H1 (cell line): ENCODE measurements around the gene MIOX. TPM values are rescaled to one million over a fixed set of nuclear protein-coding genes. Genes with fewer than 3 reads are reported as not detected.

Experiments
- CTCF ChIA-PET: fragments of 300-600 bp; sonication (Branson Sonifier 250); formaldehyde crosslinking; loops from one replicate; lab custom pipeline; 2021; ENCODE audit not compliant: partially characterized antibody; lab: Charles Lee
- POLR2A ChIA-PET: fragments of 300-600 bp; sonication (Branson Sonifier 250); formaldehyde crosslinking; loops from one replicate; lab custom pipeline; 2021; ENCODE audit warnings: inconsistent platforms; ENCODE audit not compliant: partially characterized antibody; lab: Charles Lee
- DNase-seq, 2 experiments: peaks; one replicate each; pipeline versions ENCODE4 v3.0.0 to v3.0.0-alpha.2; 2010 to 2022; ENCODE audit warnings: low spot score in 2 of 2, low read depth in 1 of 2, mixed read lengths in 1 of 2
- FAIRE-seq: peaks from 2 replicates; lab custom pipeline; 2011; peaks lifted over from hg19 to GRCh38; lab: Jason Lieb, UNC
- H2AFZ ChIP-seq: 2 replicates; pipeline ENCODE4 v1.8.1; 2012; ENCODE audit warnings: low read length, inconsistent platforms
- H2AK5ac ChIP-seq: 2 replicates; pipeline ENCODE4 v1.6.1; 2013; ENCODE audit warnings: low read depth, low read length
- H2BK120ac ChIP-seq: replicated peaks from 2 replicates; pipeline ENCODE3; 2013; ENCODE audit warnings: low read depth, low read length, inconsistent platforms
- H2BK12ac ChIP-seq: 2 replicates; pipeline ENCODE4 v1.6.1; 2013; ENCODE audit warnings: low read depth, low read length
- H2BK15ac ChIP-seq: 2 replicates; pipeline ENCODE4 v1.6.1; 2013; ENCODE audit warnings: low read length
- H2BK20ac ChIP-seq: 2 replicates; pipeline ENCODE4 v1.6.1; 2013; ENCODE audit warnings: low read length
- H2BK5ac ChIP-seq: 2 replicates; pipeline ENCODE4 v1.6.1; 2013; ENCODE audit warnings: low read depth, low read length
- H3K14ac ChIP-seq: 2 replicates; pipeline ENCODE4 v1.6.1; 2013; ENCODE audit warnings: inconsistent platforms; ENCODE audit not compliant: insufficient read length
- H3K18ac ChIP-seq: 2 replicates; pipeline ENCODE4 v1.6.1; 2013; ENCODE audit warnings: low read length; ENCODE audit errors: extremely low read depth
- H3K23ac ChIP-seq: 2 replicates; pipeline ENCODE4 v1.6.1; 2013; ENCODE audit warnings: inconsistent platforms; ENCODE audit not compliant: insufficient read length
- H3K23me2 ChIP-seq: 2 replicates; pipeline ENCODE4 v1.6.1; 2013; ENCODE audit warnings: low read depth, low read length
- H3K27ac ChIP-seq: 2 replicates; pipeline ENCODE4 v1.6.1; 2011; ENCODE audit warnings: low read depth, low read length, inconsistent platforms
- H3K27me3 ChIP-seq, 4 experiments: replicated peaks in 1 of 4; 1 replicate in 1 of 4; 2 replicates in 3 of 4; pipeline versions ENCODE4 v1.6.1 to v1.8.1; 2011 to 2013; ENCODE audit warnings: low read length in 3 of 4, mild to moderate bottlenecking in 3 of 4, inconsistent platforms in 2 of 4, mixed read lengths in 2 of 4, moderate library complexity in 1 of 4; ENCODE audit not compliant: control insufficient read depth in 3 of 4, insufficient read depth in 3 of 4; ENCODE audit errors: extremely low read depth in 1 of 4
- H3K36me3 ChIP-seq, 4 experiments: 2 replicates each; pipeline versions ENCODE4 v1.6.1 to v1.8.1; 2011 to 2013; ENCODE audit warnings: mild to moderate bottlenecking in 4 of 4, low read length in 3 of 4, moderate library complexity in 2 of 4, control low read depth in 1 of 4, inconsistent platforms in 1 of 4; ENCODE audit not compliant: insufficient read depth in 4 of 4, control insufficient read depth in 2 of 4
- H3K4ac ChIP-seq: replicated peaks from 2 replicates; pipeline ENCODE3; 2013; ENCODE audit warnings: low read length, low read depth, mixed read lengths, inconsistent platforms; ENCODE audit not compliant: insufficient read length
- H3K4me1 ChIP-seq, 4 experiments: replicated peaks in 1 of 4; 1 replicate in 1 of 4; 2 replicates in 3 of 4; pipeline versions ENCODE4 v1.6.1 to v1.8.1; 2011 to 2013; ENCODE audit warnings: low read length in 3 of 4, inconsistent platforms in 2 of 4, mixed read lengths in 1 of 4; ENCODE audit not compliant: insufficient read depth in 4 of 4, control insufficient read depth in 3 of 4
- H3K4me2 ChIP-seq, 2 experiments: 2 replicates each; pipeline versions ENCODE4 v1.6.1 to v1.8.1; 2011 to 2013; ENCODE audit warnings: low read depth in 2 of 2, low read length in 2 of 2, control low read depth in 1 of 2, inconsistent platforms in 1 of 2, mild to moderate bottlenecking in 1 of 2; ENCODE audit not compliant: insufficient read depth in 1 of 2
- H3K4me3 ChIP-seq, 4 experiments: fragments of 200-600, 300-600 bp in 1 of 4; sonication (generic), shearing (Covaris generic), sonication (Bioruptor Twin) in 1 of 4; 2 replicates each; pipeline versions ENCODE4 v1.5.1 to v1.8.1; 2011 to 2016; ENCODE audit warnings: low read length in 4 of 4, low read depth in 3 of 4, control low read depth in 2 of 4, inconsistent platforms in 2 of 4, mild to moderate bottlenecking in 2 of 4, mixed read lengths in 1 of 4, moderate library complexity in 1 of 4; ENCODE audit not compliant: insufficient read depth in 2 of 4; ENCODE audit errors: extremely low read depth in 1 of 4
- H3K56ac ChIP-seq: replicated peaks from 2 replicates; pipeline ENCODE3; 2013; ENCODE audit warnings: low read depth, mild to moderate bottlenecking, mixed read lengths, low read length, inconsistent platforms; ENCODE audit not compliant: insufficient read length
- H3K79me1 ChIP-seq: 2 replicates; pipeline ENCODE4 v1.6.1; 2013; ENCODE audit warnings: low read depth, low read length, control low read depth
- H3K79me2 ChIP-seq, 2 experiments: 2 replicates each; pipeline versions ENCODE4 v1.6.1 to v1.8.1; 2012 to 2013; ENCODE audit warnings: low read length in 2 of 2, mild to moderate bottlenecking in 2 of 2, inconsistent platforms in 1 of 2; ENCODE audit not compliant: insufficient read depth in 2 of 2, control insufficient read depth in 1 of 2
- H3K9ac ChIP-seq, 4 experiments: replicated peaks in 1 of 4; 1 replicate in 1 of 4; 2 replicates in 3 of 4; pipeline versions ENCODE4 v1.6.1 to v1.8.1; 2011 to 2013; ENCODE audit warnings: low read depth in 3 of 4, low read length in 3 of 4, control low read depth in 2 of 4, mild to moderate bottlenecking in 2 of 4, moderate library complexity in 2 of 4, inconsistent platforms in 1 of 4; ENCODE audit errors: extremely low read depth in 1 of 4
- H3K9me3 ChIP-seq, 2 experiments: 2 replicates each; pipeline versions ENCODE4 v1.6.1 to v1.8.1; 2012 to 2013; ENCODE audit warnings: mild to moderate bottlenecking in 2 of 2, moderate library complexity in 2 of 2, control low read depth in 1 of 2, inconsistent platforms in 1 of 2, low read depth in 1 of 2, low read length in 1 of 2, mixed read lengths in 1 of 2; ENCODE audit not compliant: insufficient read depth in 2 of 2
- H4K20me1 ChIP-seq, 2 experiments: replicated peaks in 1 of 2; 2 replicates each; pipeline versions ENCODE3 to v1.8.1; 2011 to 2013; ENCODE audit warnings: inconsistent platforms in 2 of 2, low read length in 2 of 2, mild to moderate bottlenecking in 1 of 2; ENCODE audit not compliant: insufficient read depth in 2 of 2, control insufficient read depth in 1 of 2
- H4K5ac ChIP-seq: 2 replicates; pipeline ENCODE4 v1.6.1; 2013; ENCODE audit warnings: low read length, low read depth, mixed read lengths, inconsistent platforms; ENCODE audit not compliant: insufficient read length
- H4K8ac ChIP-seq: 2 replicates; pipeline ENCODE4 v1.8.0; 2013; ENCODE audit warnings: mild to moderate bottlenecking, moderate library complexity, low read length, inconsistent platforms; ENCODE audit not compliant: insufficient read depth; ENCODE audit errors: extremely low read depth
- H4K91ac ChIP-seq: replicated peaks from 2 replicates; pipeline ENCODE3; 2013; ENCODE audit warnings: low read length, mixed read lengths, inconsistent platforms; ENCODE audit not compliant: insufficient read length
- CBX8 ChIP-seq: fragments of 300-800, 300-1000 bp; sonication (generic); IDR thresholded peaks from 2 replicates; pipeline ENCODE4 v1.7.1; 2016; ENCODE audit warnings: low read depth, low read length, borderline replicate concordance
- CHD2 ChIP-seq: IDR thresholded peaks from 2 replicates; pipeline ENCODE4 v1.6.1; 2012; ENCODE audit warnings: low read length, improper control_type of control experiment
- CREB1 ChIP-seq: IDR thresholded peaks from 2 replicates; pipeline ENCODE4 v1.6.1; 2012; ENCODE audit warnings: inconsistent platforms
- EP300 ChIP-seq, 2 experiments: IDR thresholded peaks; 1 replicate in 1 of 2; 2 replicates in 1 of 2; pipeline ENCODE4 v1.6.1; 2011 to 2012; ENCODE audit warnings: low read depth in 2 of 2, low read length in 2 of 2, mild to moderate bottlenecking in 2 of 2, borderline replicate concordance in 1 of 2, inconsistent platforms in 1 of 2, moderate library complexity in 1 of 2
- SP4 ChIP-seq: IDR thresholded peaks from 2 replicates; pipeline ENCODE4 v1.6.1; 2012; ENCODE audit warnings: low read length, inconsistent platforms
- SRF ChIP-seq: IDR thresholded peaks from 2 replicates; pipeline ENCODE4 v1.6.1; 2011; ENCODE audit warnings: mild to moderate bottlenecking, low read depth, low read length, moderate library complexity
- ZNF274 ChIP-seq: IDR thresholded peaks from 2 replicates; pipeline ENCODE4 v1.7.0; 2012; ENCODE audit warnings: low read length, borderline replicate concordance; ENCODE audit errors: extremely low read depth
- WGBS, 2 experiments: shearing (Covaris generic) in 1 of 2; methylation state at CpG; one replicate each; pipeline versions ENCODE4 v1.1.6 to v1.1.7; 2013 to 2015; ENCODE audit warnings: low lambda C conversion rate in 2 of 2, mixed read lengths in 2 of 2, inconsistent platforms in 1 of 2, low coverage in 1 of 2, missing lambda C conversion rate in 1 of 2; ENCODE audit not compliant: insufficient replicate concordance in 2 of 2, insufficient coverage in 1 of 2, insufficient read length in 1 of 2; ENCODE audit errors: extremely low coverage in 1 of 2, missing lambda C conversion rate in 1 of 2; 5-methylcytosine and 5-hydroxymethylcytosine counted together
- polyA plus RNA-seq, 7 experiments: library from polyadenylated mRNA; depleted of rRNA in 3 of 7; stranded (reverse) in 5 of 7; unstranded in 2 of 7; fragments of >200 nt in 5 of 7; fragments of 200-250 nt in 2 of 7; gene quantifications; 1 replicate in 5 of 7; 2 replicates in 1 of 7; 4 replicates in 1 of 7; pipeline versions ENCODE4 v1.2.1 to v1.2.3, GENCODE V29; 2011 to 2013; ENCODE audit warnings: missing spikeins in 2 of 7, mixed read lengths in 2 of 7
- total RNA-seq: library from RNA; stranded (reverse); fragmentation: NEBNext Ultra II Directional; extraction: Animal tissue kit (Norgen Biotek cat#: 25700); gene quantifications from 2 replicates; pipeline ENCODE4 v1.2.1, GENCODE V29; 2021

MIOX gene
- total and polyA plus RNA-seq, 2 of the 8 experiments (the other 6 are each of a cell fraction or from before 2014, with no cell fraction given): 0.30 to 0.32 TPM

GRCh38 chr22:50488886-50489285 is 2.2 kb downstream of the MIOX start:
- Histone ChIP-seq H2BK12ac (no peak overlapping the region), H3K36me3 (no peaks in the 10 kb centered on the region), H4K8ac (no peak overlapping the region), H3K9me3 (no peaks in the 10 kb centered on the region), H3K4me3 (no peak overlapping the region)
- TF ChIP-seq SP4: no peak
- TF ChIP-seq CBX8: no peak
- TF ChIP-seq CHD2: no peak
- TF ChIP-seq ZNF274: no peak
- no peak for TF ChIP-seq SRF
- no peak for TF ChIP-seq EP300 (IDR thresholded peaks at IDR 0.05; ENCODE audit: borderline replicate concordance in 1 of 2, low read depth in 2 of 2, low read length in 2 of 2)
- no peak for TF ChIP-seq CREB1
- TF ChIP-seq, all 59 proteins: peak for 0
- ChIA-PET POLR2A (interaction anchor here (0.8 kb wide), 1 partner anchor 9 kb away, joined by 5 read pairs; no protein-coding TSS in a partner anchor), CTCF (interaction anchor here (1.0 to 1.5 kb wide), 2 partner anchors 9 to 86 kb away, joined by 3 to 7 read pairs; no protein-coding TSS in a partner anchor)
- Histone ChIP-seq H2BK20ac (no peak overlapping the region), H4K5ac (no peak overlapping the region), H2AK5ac (no peak overlapping the region), H3K23ac (no peak overlapping the region), H4K20me1 (no peaks in the 10 kb centered on the region), H3K23me2 (no peaks in the 10 kb centered on the region), H3K4me2 (no peak overlapping the region), H3K18ac (no peak overlapping the region), H3K79me1 (no peaks in the 10 kb centered on the region), H4K91ac (no peak overlapping the region), H3K4me1 (no peaks in the 10 kb centered on the region; a peak in 1 of 7 replicates), H2BK5ac (no peak overlapping the region), H3K56ac (no peak overlapping the region), H2AFZ (no peak overlapping the region), H2BK15ac (no peak overlapping the region), H3K9ac (no peak overlapping the region), H2BK120ac (no peak overlapping the region), H3K27ac (no peak overlapping the region), H3K14ac (no peak overlapping the region), H3K79me2 (no peaks in the 10 kb centered on the region), H3K27me3 (peaks cover 0 to 2% (median 0%) of the 10 kb centered on the region in 4 experiments; a peak in 1 of 7 replicates), H3K4ac (no peak overlapping the region)
- 91% methylated on average over 11 of the region's 19 CpGs; no CpG with 5 or more reads in 1 of the 2 experiments for WGBS, 2 experiments
- no peak for FAIRE-seq
- peak in 1 of 2 experiments; percentile 38 for DNase-seq
